ENCODE measurements around the gene KCNMB2. TPM values are rescaled to one million over a fixed set of nuclear protein-coding genes. Genes with fewer than 3 reads are reported as not detected.
A peak's percentile ranks its signal among the peaks of the same experiment; 100 is the strongest.

KCNMB2 gene
- total and polyA plus RNA-seq, 8 donors: 0.48 to 3.7 (median 1.8) TPM; not detected in 4

DNA sequence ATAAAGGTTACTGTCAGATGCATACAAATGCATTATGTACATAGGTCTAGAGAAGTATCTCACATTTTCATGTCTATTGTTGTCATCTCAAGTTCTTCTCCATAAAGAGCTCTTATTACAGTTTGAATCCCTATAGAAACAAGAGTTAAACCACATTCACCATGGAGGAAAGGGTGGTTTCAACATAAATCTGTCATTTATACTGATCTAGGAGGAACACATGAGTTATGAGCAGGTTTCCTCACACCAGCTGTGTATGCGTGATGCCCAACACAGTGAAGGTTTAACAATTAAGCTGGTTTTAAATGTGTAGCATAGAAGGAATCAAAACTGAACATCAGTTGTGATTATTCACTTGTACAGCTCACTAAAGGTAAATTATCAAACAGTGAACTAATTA is 251.7 kb downstream of the KCNMB2 start:
- Histone ChIP-seq H3K36me3 (no peaks in the 10 kb centered on the region), H3K27me3 (no peaks in the 10 kb centered on the region), H3K4me3 (no peak overlapping the region), H3K4me1 (no peaks in the 10 kb centered on the region), H3K9me3 (peaks cover 0 to 21% (median 10%) of the 10 kb centered on the region in 4 donors), H3K27ac (no peak overlapping the region)
- WGBS, 5 donors: 45 to 89% (median 70%) methylated on average over 1 of the region's 1 CpG
- DNase-seq: no peak
- intact Hi-C loops (cut with DNase I; ENCODE audit: low total_unique reads): no loop called here
- no peak for TF ChIP-seq POLR2AphosphoS5 (IDR thresholded peaks at IDR 0.05)
- no peak for TF ChIP-seq EP300 (IDR thresholded peaks at IDR 0.05)

DNA sequence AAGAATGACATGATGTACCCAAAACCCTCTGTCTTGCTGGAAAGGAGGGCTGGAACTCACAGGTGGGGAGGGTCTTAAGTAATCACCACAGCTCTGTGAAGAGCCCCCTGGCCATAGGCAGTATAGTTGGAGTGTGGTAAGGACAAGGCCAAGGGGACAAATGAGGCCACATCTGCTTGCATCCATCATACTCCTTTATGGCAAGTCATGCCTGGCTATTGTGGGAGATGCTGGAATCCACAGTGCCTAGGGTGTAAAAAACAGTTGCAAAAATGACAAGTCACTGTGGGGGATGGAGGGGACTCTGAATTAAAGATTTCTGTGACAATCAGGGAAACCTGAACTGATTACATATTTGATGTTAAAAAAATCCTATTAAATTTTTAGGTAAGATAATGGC is 258.5 kb downstream of the KCNMB2 start:
- no peaks in the 10 kb centered on the region for H3K4me1 ChIP-seq
- H3K27ac ChIP-seq: no peak overlapping the region
- no peaks in the 10 kb centered on the region for H3K36me3 ChIP-seq
- H3K4me3 ChIP-seq: no peak overlapping the region
- TF ChIP-seq POLR2AphosphoS5 (IDR thresholded peaks at IDR 0.05) (no peak), EP300 (IDR thresholded peaks at IDR 0.05) (no peak), CTCF (IDR thresholded peaks at IDR 0.05) (no peak), POLR2A (IDR thresholded peaks at IDR 0.05) (no peak)
- peaks cover 0 to 21% (median 10%) of the 10 kb centered on the region in 4 donors for H3K9me3 ChIP-seq
- no peak for DNase-seq
- intact Hi-C loops (cut with DNase I; ENCODE audit: low total_unique reads): no loop called here
- no peaks in the 10 kb centered on the region for H3K27me3 ChIP-seq

- Histone ChIP-seq H3K36me3 (no peaks in the 10 kb centered on the region), H3K27me3 (no peaks in the 10 kb centered on the region), H3K27ac (no peak overlapping the region), H3K4me3 (no peak overlapping the region), H3K9me3 (peaks cover 0 to 15% (median 4%) of the 10 kb centered on the region in 4 donors), H3K4me1 (no peaks in the 10 kb centered on the region)
- TF ChIP-seq POLR2AphosphoS5 (IDR thresholded peaks at IDR 0.05): no peak
- TF ChIP-seq EP300 (IDR thresholded peaks at IDR 0.05): no peak
- no peak for TF ChIP-seq POLR2A (IDR thresholded peaks at IDR 0.05)
- no peak for TF ChIP-seq CTCF (IDR thresholded peaks at IDR 0.05)
- intact Hi-C loops (cut with DNase I; ENCODE audit: low total_unique reads): no loop called here
- no peak for DNase-seq
- WGBS, 5 donors: 49 to 71% (median 57%) methylated on average over 2 of the region's 2 CpGs
These were observed 259.1 kb downstream of the KCNMB2 start for GRCh38 chr3:178795349-178795748.

- H3K27me3 ChIP-seq: no peaks in the 10 kb centered on the region
- WGBS, 5 donors: 85 to 88% (median 87%) methylated on average over 3 of the region's 3 CpGs
- DNase-seq: no peak
- H3K36me3 ChIP-seq: no peaks in the 10 kb centered on the region
- no peak for TF ChIP-seq POLR2AphosphoS5 (IDR thresholded peaks at IDR 0.05)
- no peak for TF ChIP-seq POLR2A (IDR thresholded peaks at IDR 0.05)
- H3K27ac ChIP-seq: no peak overlapping the region
- H3K9me3 ChIP-seq: no peaks in the 10 kb centered on the region
- intact Hi-C loops (cut with DNase I; ENCODE audit: low total_unique reads): no loop called here
- no peak overlapping the region for H3K4me3 ChIP-seq
- no peaks in the 10 kb centered on the region for H3K4me1 ChIP-seq
These were observed 266.0 kb downstream of the KCNMB2 start for GRCh38 chr3:178802259-178802658.

DNA sequence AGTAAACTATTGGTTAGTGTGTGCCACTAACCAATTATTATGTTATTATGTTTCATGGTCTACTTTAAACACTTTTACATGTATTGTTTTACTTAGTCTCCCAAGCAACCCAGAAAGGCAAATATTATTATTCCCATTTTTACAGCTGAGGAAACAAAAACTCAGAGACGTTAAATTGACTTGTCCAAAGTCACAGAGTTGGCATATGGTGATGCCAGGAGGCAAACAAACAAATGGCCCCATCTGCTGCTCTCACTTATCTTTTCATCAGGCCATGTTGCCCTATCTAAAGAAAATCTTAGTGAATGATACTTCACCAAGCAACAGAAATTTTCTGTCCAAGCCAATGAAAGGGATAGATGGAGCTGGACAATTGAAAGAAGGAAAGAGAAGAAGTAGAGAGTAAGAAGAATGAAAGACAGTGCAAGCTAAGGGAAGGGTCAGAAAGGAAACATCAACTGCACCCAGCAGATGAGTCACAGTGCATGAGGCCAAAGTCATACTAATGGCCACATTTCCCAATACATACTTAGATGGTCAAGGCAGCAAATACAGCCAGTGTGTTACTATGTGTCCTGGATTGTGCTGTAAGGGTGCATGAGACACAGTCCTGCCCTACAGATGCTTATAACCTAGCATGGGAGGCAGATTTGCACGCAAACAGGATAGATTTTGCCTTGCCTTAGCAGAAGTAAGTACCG is 266.9 kb downstream of the KCNMB2 start:
- TF ChIP-seq POLR2AphosphoS5 (IDR thresholded peaks at IDR 0.05) (no peak), POLR2A (IDR thresholded peaks at IDR 0.05) (no peak)
- intact Hi-C loops (cut with DNase I; ENCODE audit: low total_unique reads): no loop called here
- 70 to 89% (median 83%) methylated on average over 3 of the region's 3 CpGs for WGBS, 5 donors

GRCh38 chr3:178804606-178805005 is 268.4 kb downstream of the KCNMB2 start:
- no peak for DNase-seq
- TF ChIP-seq POLR2AphosphoS5 (IDR thresholded peaks at IDR 0.05) (no peak), POLR2A (IDR thresholded peaks at IDR 0.05) (no peak), EP300 (IDR thresholded peaks at IDR 0.05) (no peak), CTCF (IDR thresholded peaks at IDR 0.05) (no peak)
- no peaks in the 10 kb centered on the region for H3K27me3 ChIP-seq
- no peaks in the 10 kb centered on the region for H3K36me3 ChIP-seq
- H3K4me1 ChIP-seq: no peaks in the 10 kb centered on the region
- H3K27ac ChIP-seq: no peak overlapping the region
- intact Hi-C loops (cut with DNase I; ENCODE audit: low total_unique reads): no loop called here
- H3K9me3 ChIP-seq: no peaks in the 10 kb centered on the region
- H3K4me3 ChIP-seq: no peak overlapping the region

More for the DNA sequence above, 266.9 kb downstream of the KCNMB2 start:
- DNase-seq: peak in 1 of 2 donors; percentile 16
- Histone ChIP-seq H3K27me3 (no peaks in the 10 kb centered on the region), H3K36me3 (no peaks in the 10 kb centered on the region), H3K27ac (no peak overlapping the region), H3K4me1 (no peaks in the 10 kb centered on the region), H3K9me3 (no peaks in the 10 kb centered on the region), H3K4me3 (no peak overlapping the region)

All from stomach (tissue), 9 donors.